A549 (cell line): ENCODE measurements around the gene HLTF. TPM values are rescaled to one million over a fixed set of nuclear protein-coding genes. Genes with fewer than 3 reads are reported as not detected.
A peak's percentile ranks its signal among the peaks of the same experiment; 100 is the strongest.

Source experiments
- ATAC-seq, 2 experiments: fragments of 200-7000 bp in 1 of 2; fragments of >200 bp in 1 of 2; cut with Nextera tagmentation in 1 of 2; cut with Tn5 transposase in 1 of 2; 3 replicates each; pipeline versions ENCODE4 v1.8.0 to v1.9.1; 2018 to 2020; ENCODE audit warnings: mild to moderate bottlenecking in 1 of 2, moderate library complexity in 1 of 2
- CTCF ChIA-PET: fragments of 300-600 bp; sonication (Branson Sonifier 250); formaldehyde crosslinking; extraction: SDS; loops from one replicate; lab custom pipeline; 2021; ENCODE audit warnings: antibody characterized with exemption, inconsistent platforms; lab: Yijun Ruan, JAX
- POLR2A ChIA-PET: fragments of 350-600 bp; formaldehyde crosslinking; extraction: SDS; loops from one replicate; lab custom pipeline; 2021; ENCODE audit warnings: antibody characterized with exemption, inconsistent platforms; lab: Yijun Ruan, JAX
- DNase-seq, 2 experiments: peaks; one replicate each; pipeline versions ENCODE4 v3.0.0 to v3.0.0-alpha.2; 2011 to 2016; ENCODE audit warnings: low read depth in 1 of 2, low spot score in 1 of 2
- FAIRE-seq: peaks from 2 replicates; lab custom pipeline; 2011; peaks lifted over from hg19 to GRCh38; lab: Jason Lieb, UNC
- H3K27ac ChIP-seq, 2 experiments: fragments of >200 bp; sonication (Bioruptor Twin); formaldehyde crosslinking; 3 replicates each; pipeline ENCODE4 v1.5.1; 2016 to 2017
- H3K4me1 ChIP-seq: fragments of >200 bp; sonication (Bioruptor Twin); formaldehyde crosslinking; 3 replicates; pipeline ENCODE4 v1.6.1; 2016
- H3K4me2 ChIP-seq: fragments of >200 bp; sonication (Bioruptor Twin); formaldehyde crosslinking; 3 replicates; pipeline ENCODE4 v1.6.1; 2016
- H3K4me3 ChIP-seq: fragments of >200 bp; sonication (Bioruptor Twin); formaldehyde crosslinking; 3 replicates; pipeline ENCODE4 v1.5.1; 2016
- H3K9me3 ChIP-seq: fragments of >200 bp; sonication (Bioruptor Twin); formaldehyde crosslinking; 3 replicates; pipeline ENCODE4 v1.6.1; 2016
- BHLHE40 ChIP-seq: IDR thresholded peaks from 2 replicates; pipeline ENCODE4 v1.6.1; 2012; ENCODE audit warnings: low read depth, low read length, inconsistent platforms
- CEBPB ChIP-seq, 2 experiments: fragments of >200 bp in 1 of 2; sonication (Bioruptor Twin) in 1 of 2; formaldehyde crosslinking in 1 of 2; IDR thresholded peaks; 2 replicates each; pipeline ENCODE4 v1.6.1; 2012 to 2016
- CHD2 ChIP-seq: fragments of 150-350 bp; IDR thresholded peaks from 2 replicates; pipeline ENCODE4 v1.6.1; 2014; ENCODE audit warnings: low read length; ENCODE audit not compliant: partially characterized antibody
- EP300 ChIP-seq, 2 experiments: fragments of >200 bp; sonication (Bioruptor Twin); formaldehyde crosslinking; IDR thresholded peaks; 2 replicates in 1 of 2; 3 replicates in 1 of 2; pipeline ENCODE4 v1.6.1; 2016 to 2017
- ESRRA ChIP-seq: fragments of 150-350 bp; IDR thresholded peaks from 2 replicates; pipeline ENCODE4 v1.6.1; 2014; ENCODE audit warnings: mild to moderate bottlenecking, low read length, borderline replicate concordance
- FOSB ChIP-seq: fragments of 250-450 bp; sonication (Bioruptor Pico); IDR thresholded peaks from 2 replicates; pipeline ENCODE4 v1.5.0; 2020; ENCODE audit warnings: mild to moderate bottlenecking, moderate library complexity
- GATA3 ChIP-seq: IDR thresholded peaks from 2 replicates; pipeline ENCODE4 v1.6.1; 2012; ENCODE audit warnings: borderline replicate concordance
- HOXB5 ChIP-seq: fragments of 250-450 bp; sonication (Bioruptor Pico); IDR thresholded peaks from 2 replicates; pipeline ENCODE4 v1.5.0; 2020; ENCODE audit warnings: mild to moderate bottlenecking, moderate library complexity
- JUN ChIP-seq, 2 experiments: fragments of >200 bp; sonication (Bioruptor Twin); formaldehyde crosslinking; IDR thresholded peaks; 2 replicates in 1 of 2; 3 replicates in 1 of 2; pipeline ENCODE4 v1.6.1; 2016 to 2017
- JUNB ChIP-seq: fragments of >200 bp; sonication (Bioruptor Twin); formaldehyde crosslinking; IDR thresholded peaks from 2 replicates; pipeline ENCODE4 v1.6.1; 2016
- MAFK ChIP-seq: fragments of 450-650 bp; IDR thresholded peaks from 2 replicates; pipeline ENCODE4 v1.6.1; 2014; ENCODE audit not compliant: partially characterized antibody
- MYC ChIP-seq: IDR thresholded peaks from 2 replicates; pipeline ENCODE4 v1.6.1; 2012; ENCODE audit warnings: mild to moderate bottlenecking, inconsistent platforms, low read length, improper control_type of control experiment, borderline replicate concordance
- NR3C1 ChIP-seq: fragments of >200 bp; sonication (Bioruptor Twin); formaldehyde crosslinking; IDR thresholded peaks from 3 replicates; pipeline ENCODE4 v1.6.1; 2017
- POLR2A ChIP-seq: IDR thresholded peaks from 2 replicates; pipeline ENCODE4 v1.6.1; 2012; ENCODE audit warnings: mild to moderate bottlenecking, low read length
- RFX5 ChIP-seq: fragments of 450-650 bp; IDR thresholded peaks from 2 replicates; pipeline ENCODE4 v1.7.1; 2014; ENCODE audit warnings: antibody characterized with exemption, mild to moderate bottlenecking, moderate library complexity
- SMC3 ChIP-seq: fragments of >200 bp; sonication (Bioruptor Twin); formaldehyde crosslinking; IDR thresholded peaks from 3 replicates; pipeline ENCODE4 v1.6.1; 2018; ENCODE audit warnings: inconsistent platforms
- SREBF2 ChIP-seq: fragments of 450-650 bp; IDR thresholded peaks from 2 replicates; pipeline ENCODE4 v1.6.1; 2014; ENCODE audit warnings: mild to moderate bottlenecking, moderate library complexity
- TFCP2L1 ChIP-seq: fragments of 250-450 bp; sonication (Bioruptor Pico); IDR thresholded peaks from 2 replicates; pipeline ENCODE4 v1.5.0; 2021; ENCODE audit warnings: mild to moderate bottlenecking
- ZC3H11A ChIP-seq: fragments of 450-650 bp; IDR thresholded peaks from 2 replicates; pipeline ENCODE4 v1.6.1; 2014; ENCODE audit warnings: antibody characterized with exemption, mild to moderate bottlenecking
- ZNF302 ChIP-seq: fragments of 250-450 bp; sonication (Bioruptor Pico); IDR thresholded peaks from 2 replicates; pipeline ENCODE4 v1.9.0; 2021; ENCODE audit warnings: inconsistent platforms, mild to moderate bottlenecking, moderate library complexity
- ZSCAN20 ChIP-seq: fragments of 250-450 bp; sonication (Bioruptor Pico); IDR thresholded peaks from 2 replicates; pipeline ENCODE4 v1.8.0; 2022; ENCODE audit warnings: mild to moderate bottlenecking, moderate library complexity
- WGBS: methylation state at CpG from one replicate; pipeline ENCODE4 v1.1.6; 2017; ENCODE audit errors: missing lambda C conversion rate; 5-methylcytosine and 5-hydroxymethylcytosine counted together
- polyA plus RNA-seq, 4 experiments: library from polyadenylated mRNA; depleted of rRNA in 3 of 4; stranded (reverse); fragments of >200 nt; fragmentation: RNase III in 1 of 4; extraction: RNeasy Plus Mini Kit Qiagen cat#74134 plus additional on column Dnase treatment in 1 of 4; gene quantifications; 2 replicates in 3 of 4; 3 replicates in 1 of 4; pipeline ENCODE4 v1.2.3, GENCODE V29; 2011 to 2017
- TF ChIP-seq, protein P1 (sequence below): IDR thresholded peaks from 2 replicates; pipeline ENCODE4 v1.6.1; 2012
- TF ChIP-seq, protein P2 (sequence below): fragments of 200-600 bp; sonication (generic); IDR thresholded peaks from 2 replicates; pipeline ENCODE4 v1.6.1; 2016; ENCODE audit warnings: antibody characterized with exemption, mild to moderate bottlenecking, moderate library complexity
- TF ChIP-seq, protein P3 (sequence below): IDR thresholded peaks from 2 replicates; pipeline ENCODE4 v1.6.1; 2012
- TF ChIP-seq, protein P4 (sequence below): fragments of 250-450 bp; sonication (Bioruptor Pico); IDR thresholded peaks from 2 replicates; pipeline ENCODE4 v1.5.0; 2020; ENCODE audit warnings: low read depth, mild to moderate bottlenecking, moderate library complexity
- TF ChIP-seq, protein P5 (sequence below): fragments of 150-350 bp; IDR thresholded peaks from 2 replicates; pipeline ENCODE4 v1.6.1; 2014; ENCODE audit warnings: low read depth, mild to moderate bottlenecking, low read length

The HLTF gene
- polyA plus RNA-seq, 2 of the 4 experiments (the other 2 are of a cell fraction) = 26.7 to 61.6 TPM

DNA sequence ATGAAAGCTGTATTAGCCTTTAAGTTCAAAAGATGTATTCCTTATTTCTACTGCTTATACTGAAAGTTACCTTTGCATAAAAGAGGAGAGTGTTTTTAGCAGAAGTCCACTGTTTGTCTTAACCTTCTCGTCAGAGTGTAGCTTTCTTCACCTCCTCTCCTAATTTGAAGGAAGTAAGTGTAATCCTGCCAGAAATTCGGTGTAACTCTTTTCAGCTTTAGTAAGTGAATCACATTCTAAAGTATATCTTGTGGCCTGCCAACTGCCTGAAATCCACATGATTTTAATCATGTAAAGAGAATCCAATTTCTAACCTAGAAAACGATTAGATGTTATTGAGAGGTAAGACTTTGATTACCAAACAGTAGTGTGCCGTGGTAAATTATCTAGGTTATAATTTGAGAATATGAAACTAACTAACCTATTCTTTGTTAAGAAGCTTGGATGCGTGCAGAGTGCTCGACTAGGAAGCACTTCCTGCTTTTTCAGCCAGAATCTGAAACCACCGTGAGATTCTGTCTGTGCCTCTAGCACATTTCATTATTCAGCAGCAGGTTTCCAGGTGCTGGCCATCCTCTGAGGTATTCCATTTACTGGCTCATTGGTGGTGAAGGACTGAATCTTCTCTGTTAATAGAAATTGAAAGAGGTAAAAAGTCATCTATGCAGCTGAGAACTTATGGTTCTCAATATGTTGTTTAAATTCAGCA lies 87.5 kb downstream of the HLTF start:
- Histone ChIP-seq H3K9me3 (no peaks in the 10 kb centered on the region), H3K4me3 (no peak overlapping the region), H3K4me1 (no peaks in the 10 kb centered on the region), H3K4me2 (no peak overlapping the region), H3K27ac (no peak overlapping the region)
- ATAC-seq (no peak), DNase-seq (no peak), FAIRE-seq (no peak)
- WGBS = 78% methylated on average over 7 of the region's 7 CpGs
- TF ChIP-seq EP300 (IDR thresholded peaks at IDR 0.05) (no peak), CEBPB (IDR thresholded peaks at IDR 0.05) (no peak), CHD2 (no peak), ZC3H11A (no peak), RFX5 (no peak), JUN (IDR thresholded peaks at IDR 0.05) (no peak), TFCP2L1 (CRISPR knock-in tag) (no peak), MYC (no peak), SREBF2 (no peak), GATA3 (no peak), ZSCAN20 (CRISPR knock-in tag) (no peak)
- TF ChIP-seq, protein P1, sequence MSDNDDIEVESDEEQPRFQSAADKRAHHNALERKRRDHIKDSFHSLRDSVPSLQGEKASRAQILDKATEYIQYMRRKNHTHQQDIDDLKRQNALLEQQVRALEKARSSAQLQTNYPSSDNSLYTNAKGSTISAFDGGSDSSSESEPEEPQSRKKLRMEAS = no peak
- TF ChIP-seq, protein P2, sequence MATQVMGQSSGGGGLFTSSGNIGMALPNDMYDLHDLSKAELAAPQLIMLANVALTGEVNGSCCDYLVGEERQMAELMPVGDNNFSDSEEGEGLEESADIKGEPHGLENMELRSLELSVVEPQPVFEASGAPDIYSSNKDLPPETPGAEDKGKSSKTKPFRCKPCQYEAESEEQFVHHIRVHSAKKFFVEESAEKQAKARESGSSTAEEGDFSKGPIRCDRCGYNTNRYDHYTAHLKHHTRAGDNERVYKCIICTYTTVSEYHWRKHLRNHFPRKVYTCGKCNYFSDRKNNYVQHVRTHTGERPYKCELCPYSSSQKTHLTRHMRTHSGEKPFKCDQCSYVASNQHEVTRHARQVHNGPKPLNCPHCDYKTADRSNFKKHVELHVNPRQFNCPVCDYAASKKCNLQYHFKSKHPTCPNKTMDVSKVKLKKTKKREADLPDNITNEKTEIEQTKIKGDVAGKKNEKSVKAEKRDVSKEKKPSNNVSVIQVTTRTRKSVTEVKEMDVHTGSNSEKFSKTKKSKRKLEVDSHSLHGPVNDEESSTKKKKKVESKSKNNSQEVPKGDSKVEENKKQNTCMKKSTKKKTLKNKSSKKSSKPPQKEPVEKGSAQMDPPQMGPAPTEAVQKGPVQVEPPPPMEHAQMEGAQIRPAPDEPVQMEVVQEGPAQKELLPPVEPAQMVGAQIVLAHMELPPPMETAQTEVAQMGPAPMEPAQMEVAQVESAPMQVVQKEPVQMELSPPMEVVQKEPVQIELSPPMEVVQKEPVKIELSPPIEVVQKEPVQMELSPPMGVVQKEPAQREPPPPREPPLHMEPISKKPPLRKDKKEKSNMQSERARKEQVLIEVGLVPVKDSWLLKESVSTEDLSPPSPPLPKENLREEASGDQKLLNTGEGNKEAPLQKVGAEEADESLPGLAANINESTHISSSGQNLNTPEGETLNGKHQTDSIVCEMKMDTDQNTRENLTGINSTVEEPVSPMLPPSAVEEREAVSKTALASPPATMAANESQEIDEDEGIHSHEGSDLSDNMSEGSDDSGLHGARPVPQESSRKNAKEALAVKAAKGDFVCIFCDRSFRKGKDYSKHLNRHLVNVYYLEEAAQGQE = no peak
- TF ChIP-seq, protein P3, sequence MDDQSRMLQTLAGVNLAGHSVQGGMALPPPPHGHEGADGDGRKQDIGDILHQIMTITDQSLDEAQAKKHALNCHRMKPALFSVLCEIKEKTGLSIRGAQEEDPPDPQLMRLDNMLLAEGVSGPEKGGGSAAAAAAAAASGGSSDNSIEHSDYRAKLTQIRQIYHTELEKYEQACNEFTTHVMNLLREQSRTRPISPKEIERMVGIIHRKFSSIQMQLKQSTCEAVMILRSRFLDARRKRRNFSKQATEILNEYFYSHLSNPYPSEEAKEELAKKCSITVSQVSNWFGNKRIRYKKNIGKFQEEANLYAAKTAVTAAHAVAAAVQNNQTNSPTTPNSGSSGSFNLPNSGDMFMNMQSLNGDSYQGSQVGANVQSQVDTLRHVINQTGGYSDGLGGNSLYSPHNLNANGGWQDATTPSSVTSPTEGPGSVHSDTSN = no peak
- TF ChIP-seq, protein P4, sequence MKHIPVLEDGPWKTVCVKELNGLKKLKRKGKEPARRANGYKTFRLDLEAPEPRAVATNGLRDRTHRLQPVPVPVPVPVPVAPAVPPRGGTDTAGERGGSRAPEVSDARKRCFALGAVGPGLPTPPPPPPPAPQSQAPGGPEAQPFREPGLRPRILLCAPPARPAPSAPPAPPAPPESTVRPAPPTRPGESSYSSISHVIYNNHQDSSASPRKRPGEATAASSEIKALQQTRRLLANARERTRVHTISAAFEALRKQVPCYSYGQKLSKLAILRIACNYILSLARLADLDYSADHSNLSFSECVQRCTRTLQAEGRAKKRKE = no peak
- ChIA-PET CTCF (no interaction called here), POLR2A (no interaction called here)

DNA sequence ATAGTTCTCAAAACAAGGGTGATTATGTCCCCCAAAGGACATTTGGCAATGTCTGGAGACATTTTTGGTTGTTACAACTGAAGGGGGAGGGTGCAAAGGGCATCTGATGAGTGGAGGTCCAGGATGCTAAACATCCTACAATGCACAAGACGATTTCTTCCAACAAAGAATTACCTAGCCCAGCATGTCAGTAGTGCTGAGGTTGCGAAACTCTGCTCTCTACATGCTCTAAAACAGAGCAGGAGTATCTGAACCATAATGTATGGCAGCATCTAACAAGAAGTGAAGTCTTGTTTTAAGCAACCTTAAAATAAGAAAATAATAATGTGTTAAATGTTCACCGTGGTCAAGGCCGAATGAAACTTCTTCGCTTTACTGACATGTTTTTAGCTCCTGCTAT lies 88.0 kb downstream of the HLTF start:
- TF ChIP-seq BHLHE40 (no peak), CHD2 (no peak), MAFK (peak; percentile 66), CEBPB (IDR thresholded peaks at IDR 0.05) (peak; percentile 33 to 48; a peak in 1 of 4 replicates)
- FAIRE-seq (no peak), ATAC-seq (no peak), DNase-seq (no peak)
- Histone ChIP-seq H3K4me1 (no peaks in the 10 kb centered on the region), H3K9me3 (no peaks in the 10 kb centered on the region), H3K4me2 (no peak overlapping the region), H3K27ac (no peak overlapping the region), H3K4me3 (no peak overlapping the region)
- POLR2A ChIA-PET = no interaction called here
- CTCF ChIA-PET = no interaction called here
- WGBS = 88% methylated on average over 5 of the region's 5 CpGs

DNA sequence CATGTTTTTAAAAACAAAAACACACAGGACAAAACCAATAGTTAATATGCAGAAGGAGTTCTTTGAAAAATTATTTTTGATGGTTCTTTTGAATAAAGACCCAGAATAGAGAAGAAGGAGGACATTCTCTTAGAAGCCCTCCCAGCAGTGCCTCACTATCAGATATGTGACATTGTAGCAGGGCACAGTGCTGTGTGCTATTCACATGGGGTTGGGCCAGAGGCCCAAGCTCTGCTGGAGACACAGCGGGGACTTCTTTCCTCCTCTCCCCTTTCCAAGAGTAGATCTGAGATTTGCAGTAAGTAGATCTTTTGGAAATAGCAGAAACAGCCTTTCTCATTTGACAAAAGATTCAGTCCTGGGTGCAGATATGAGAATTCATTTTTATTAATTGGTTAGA lies 88.7 kb downstream of the HLTF start:
- no peaks in the 10 kb centered on the region for H3K9me3 ChIP-seq
- FAIRE-seq = no peak
- DNase-seq = no peak
- TF ChIP-seq POLR2A = no peak
- no peak for TF ChIP-seq SMC3
- TF ChIP-seq ESRRA = no peak
- no peak for TF ChIP-seq NR3C1
- no peak for TF ChIP-seq ZNF302 (CRISPR knock-in tag)
- no peak for TF ChIP-seq CEBPB (IDR thresholded peaks at IDR 0.05)
- TF ChIP-seq, protein P5, sequence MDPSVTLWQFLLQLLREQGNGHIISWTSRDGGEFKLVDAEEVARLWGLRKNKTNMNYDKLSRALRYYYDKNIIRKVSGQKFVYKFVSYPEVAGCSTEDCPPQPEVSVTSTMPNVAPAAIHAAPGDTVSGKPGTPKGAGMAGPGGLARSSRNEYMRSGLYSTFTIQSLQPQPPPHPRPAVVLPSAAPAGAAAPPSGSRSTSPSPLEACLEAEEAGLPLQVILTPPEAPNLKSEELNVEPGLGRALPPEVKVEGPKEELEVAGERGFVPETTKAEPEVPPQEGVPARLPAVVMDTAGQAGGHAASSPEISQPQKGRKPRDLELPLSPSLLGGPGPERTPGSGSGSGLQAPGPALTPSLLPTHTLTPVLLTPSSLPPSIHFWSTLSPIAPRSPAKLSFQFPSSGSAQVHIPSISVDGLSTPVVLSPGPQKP = no peak
- no peak for TF ChIP-seq FOSB (CRISPR knock-in tag)
- TF ChIP-seq JUNB = no peak
- TF ChIP-seq HOXB5 (CRISPR knock-in tag) = no peak
- no peak for ATAC-seq
- WGBS = 81% methylated on average over 1 of the region's 1 CpG
- no peak overlapping the region for H3K27ac ChIP-seq
- H3K4me2 ChIP-seq = no peak overlapping the region
- H3K4me1 ChIP-seq = peaks cover 3% of the 10 kb centered on the region
- no peak overlapping the region for H3K4me3 ChIP-seq
- POLR2A ChIA-PET = no interaction called here
- CTCF ChIA-PET = no interaction called here
